ENCODE measurements around the gene BRD2. TPM values are rescaled to one million over a fixed set of nuclear protein-coding genes. Genes with fewer than 3 reads are reported as not detected.

BRD2 gene
- total RNA-seq, 6 donors from 2014 or later: 144 to 388 (median 183) TPM

DNA sequence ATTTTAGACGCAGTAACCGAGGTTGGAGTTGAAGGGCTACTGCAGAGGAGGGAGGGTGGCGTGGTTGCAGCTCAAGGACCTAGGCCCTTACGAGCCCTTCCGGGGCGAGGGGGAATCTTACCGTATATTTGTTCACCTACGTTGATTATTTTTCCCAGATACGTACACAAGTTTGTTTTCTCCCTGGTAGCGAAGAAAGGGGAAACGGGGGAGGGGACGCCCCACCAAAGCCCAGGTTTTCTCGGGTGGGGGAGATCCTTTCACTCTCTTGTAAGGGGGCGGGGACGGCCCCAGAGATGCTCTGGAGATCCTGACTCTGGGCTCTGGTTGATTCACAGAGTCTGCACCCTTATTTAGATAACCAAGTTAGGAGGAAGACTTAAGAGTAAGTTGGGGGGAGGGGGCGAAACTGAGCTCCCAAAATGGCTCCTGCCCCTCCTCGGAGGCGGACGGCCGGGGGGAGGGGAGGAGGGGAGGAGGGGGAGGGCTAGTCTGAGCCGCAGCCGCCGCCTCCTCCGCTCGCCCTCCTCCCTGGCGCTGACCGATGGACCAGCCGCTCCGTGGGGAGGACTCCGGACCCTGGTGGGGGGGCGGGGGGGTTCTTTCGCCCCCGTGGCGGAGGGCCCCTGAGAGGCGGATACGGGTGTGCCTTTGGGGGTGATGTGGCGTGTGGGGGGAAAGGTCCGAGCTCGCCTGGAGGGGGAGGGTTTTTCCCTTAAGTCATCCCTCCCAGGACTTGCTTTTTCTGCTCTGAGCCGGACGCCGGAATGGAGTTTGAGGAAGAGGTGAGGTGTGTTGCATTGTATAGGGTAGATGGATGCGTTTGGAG is 2.2 kb downstream of the BRD2 start:
- DNase-seq (peak; percentile 87 to 94), ATAC-seq (ENCODE audit: low FRiP score in 2 of 2) (peak; percentile 65 to 76)
- TF ChIP-seq EP300 (IDR thresholded peaks at IDR 0.05): peak in 1 of 4 donors; percentile 7
- no peak for TF ChIP-seq CTCF (IDR thresholded peaks at IDR 0.05)
- TF ChIP-seq POLR2A (IDR thresholded peaks at IDR 0.05): peak in 2 of 4 donors; percentile 6 to 35
- peak in 1 of 2 donors; percentile 57 for TF ChIP-seq POLR2AphosphoS5 (IDR thresholded peaks at IDR 0.05)
- H3K27me3 ChIP-seq: no peaks in the 10 kb centered on the region
- WGBS, 2 donors: 0 to 1% methylated on average over 24 to 27 of the region's 43 CpGs
- peaks cover 10 to 35% (median 20%) of the 10 kb centered on the region in 4 donors for H3K36me3 ChIP-seq
- H3K27ac ChIP-seq: peak overlapping the region; percentile 98 to 100 (median 98)
- H3K9me3 ChIP-seq: no peaks in the 10 kb centered on the region
- peak overlapping the region; percentile 71 to 93 (median 84) for H3K4me3 ChIP-seq
- H3K4me1 ChIP-seq: peaks cover 21 to 33% (median 30%) of the 10 kb centered on the region in 4 donors

GRCh38 chr6:32971242-32971580 is 2.8 kb downstream of the BRD2 start:
- ATAC-seq (ENCODE audit: low FRiP score in 2 of 2): no peak
- H3K4me3 ChIP-seq: peak overlapping the region; percentile 71 to 93 (median 84)
- 1% methylated on average over 15 of the region's 15 CpGs for WGBS, 2 donors
- H3K27me3 ChIP-seq: no peaks in the 10 kb centered on the region
- H3K27ac ChIP-seq: peak overlapping the region; percentile 98 to 100 (median 98)
- no peaks in the 10 kb centered on the region for H3K9me3 ChIP-seq
- peaks cover 12 to 41% (median 25%) of the 10 kb centered on the region in 4 donors for H3K36me3 ChIP-seq
- H3K4me1 ChIP-seq: peaks cover 21 to 36% (median 30%) of the 10 kb centered on the region in 4 donors
- no peak for DNase-seq
- TF ChIP-seq POLR2AphosphoS5 (IDR thresholded peaks at IDR 0.05): no peak
- TF ChIP-seq POLR2A (IDR thresholded peaks at IDR 0.05): peak in 1 of 4 donors; percentile 62
- no peak for TF ChIP-seq CTCF (IDR thresholded peaks at IDR 0.05)
- TF ChIP-seq EP300 (IDR thresholded peaks at IDR 0.05): no peak

DNA sequence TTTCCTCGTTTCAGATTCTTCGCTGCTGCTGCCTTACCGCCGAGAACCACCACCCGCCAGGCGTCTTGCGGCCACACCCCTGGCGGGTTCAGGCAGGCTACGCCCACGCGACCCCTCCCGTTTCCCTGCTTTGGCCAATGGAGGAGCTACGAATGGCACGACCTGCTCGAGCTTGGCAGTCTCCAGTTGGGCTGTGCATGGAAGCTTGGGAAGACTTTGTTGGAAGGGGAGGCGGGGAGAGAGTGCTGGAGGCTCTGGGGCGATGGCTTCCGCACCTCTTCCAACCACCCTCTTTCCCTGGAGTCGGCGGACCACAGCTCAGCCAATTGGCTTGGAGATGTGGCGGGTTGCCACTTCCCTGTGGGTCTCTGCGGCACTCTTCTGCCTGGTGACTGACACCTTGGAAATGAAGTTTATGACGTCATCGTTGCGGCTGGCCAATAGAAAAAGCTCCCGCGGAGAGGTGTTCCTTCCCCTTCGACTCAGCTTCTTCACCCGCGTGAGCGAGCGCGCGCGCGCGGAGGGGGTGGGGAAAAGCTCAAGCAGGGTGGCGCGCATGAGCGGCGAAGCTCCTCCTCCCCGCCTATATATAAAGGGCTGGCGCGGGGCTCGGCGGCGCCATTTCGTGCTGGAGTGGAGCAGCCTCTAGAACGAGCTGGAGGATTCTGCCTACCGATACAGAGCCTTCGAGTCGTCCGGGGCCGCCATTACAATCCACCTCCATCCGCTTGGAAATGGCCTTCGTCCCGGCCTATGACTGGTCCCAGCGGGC is 3.4 kb downstream of the BRD2 start:
- H3K9me3 ChIP-seq: no peaks in the 10 kb centered on the region
- WGBS, 2 donors: 0 to 1% methylated on average over 36 to 58 of the region's 58 CpGs
- peak; percentile 100 for DNase-seq
- H3K4me1 ChIP-seq: peaks cover 21 to 36% (median 29%) of the 10 kb centered on the region in 4 donors
- H3K27me3 ChIP-seq: no peaks in the 10 kb centered on the region
- TF ChIP-seq CTCF (IDR thresholded peaks at IDR 0.05) (peak in 4 of 6 experiments; percentile 11 to 46 (median 25)), POLR2A (IDR thresholded peaks at IDR 0.05) (peak; percentile 90 to 100 (median 99)), POLR2AphosphoS5 (IDR thresholded peaks at IDR 0.05) (peak; percentile 98 to 99), EP300 (IDR thresholded peaks at IDR 0.05) (peak in 1 of 4 donors; percentile 86)
- H3K27ac ChIP-seq: peak overlapping the region; percentile 98 to 100 (median 98)
- ATAC-seq (ENCODE audit: low FRiP score in 2 of 2): peak; percentile 72 to 86
- H3K4me3 ChIP-seq: peak overlapping the region; percentile 71 to 93 (median 84)
- peaks cover 18 to 47% (median 31%) of the 10 kb centered on the region in 4 donors for H3K36me3 ChIP-seq

DNA sequence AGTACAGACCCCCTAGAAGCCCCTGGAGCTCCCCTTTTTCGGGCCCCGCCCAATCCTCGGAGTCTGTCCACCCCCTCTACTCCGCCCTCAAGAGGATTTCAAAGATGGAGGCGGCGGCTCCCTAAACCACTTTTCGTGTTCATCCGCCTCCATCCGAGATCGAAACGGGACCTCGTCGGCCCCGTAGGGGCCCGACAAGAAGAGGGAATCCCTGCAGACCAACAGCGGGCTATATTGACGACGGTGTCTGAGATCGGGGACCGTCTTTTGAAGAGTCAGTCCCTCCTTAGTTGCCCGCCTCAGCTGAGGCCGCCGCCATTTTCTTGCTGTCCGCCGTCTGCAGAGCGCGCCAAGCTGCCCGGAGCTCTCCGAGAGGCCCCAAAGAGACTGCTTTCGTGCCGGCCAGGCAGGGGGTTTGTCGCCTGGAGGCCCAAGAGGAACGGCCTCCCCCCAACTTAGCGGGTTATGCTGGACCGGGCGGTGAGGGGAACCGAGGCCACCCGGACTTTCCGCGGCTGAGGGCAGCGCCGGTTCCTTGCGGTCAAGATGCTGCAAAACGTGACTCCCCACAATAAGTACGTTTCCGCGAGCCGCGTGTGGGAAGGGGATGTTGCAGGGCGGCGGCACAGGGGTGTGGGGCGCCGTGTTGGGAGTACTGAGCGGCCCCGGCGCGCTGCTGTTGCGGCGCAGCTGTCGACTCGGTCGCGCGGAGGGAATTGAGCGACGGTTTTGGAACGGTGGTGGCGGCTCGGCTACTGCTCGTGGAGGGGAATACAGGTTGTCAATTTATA is 4.2 kb downstream of the BRD2 start:
- WGBS, 2 donors: 0% methylated on average over 53 of the region's 70 CpGs; no CpG with 5 or more reads in 1 of the 2 donors
- Histone ChIP-seq H3K4me3 (peak overlapping the region; percentile 53 to 93 (median 77)), H3K9me3 (no peaks in the 10 kb centered on the region), H3K4me1 (peaks cover 23 to 36% (median 31%) of the 10 kb centered on the region in 4 donors), H3K36me3 (peaks cover 25 to 55% (median 39%) of the 10 kb centered on the region in 4 donors), H3K27me3 (no peaks in the 10 kb centered on the region), H3K27ac (peak overlapping the region; percentile 75 to 100 (median 92))
- DNase-seq: peak; percentile 42 to 87
- ATAC-seq (ENCODE audit: low FRiP score in 2 of 2): no peak
- TF ChIP-seq POLR2A (IDR thresholded peaks at IDR 0.05): no peak

Data from upper lobe of left lung (tissue), 6 donors.